GM19372 (cell line): ENCODE data around the gene PRCC.

Experiments used
- ATAC-seq: cut with Tn5 transposase; IDR thresholded peaks from one replicate; pipeline ENCODE4 v1.9.1; 2021; ENCODE audit warnings: mild to moderate bottlenecking, low read depth, moderate library complexity; ENCODE audit not compliant: unreplicated experiment

Gene PRCC, protein sequence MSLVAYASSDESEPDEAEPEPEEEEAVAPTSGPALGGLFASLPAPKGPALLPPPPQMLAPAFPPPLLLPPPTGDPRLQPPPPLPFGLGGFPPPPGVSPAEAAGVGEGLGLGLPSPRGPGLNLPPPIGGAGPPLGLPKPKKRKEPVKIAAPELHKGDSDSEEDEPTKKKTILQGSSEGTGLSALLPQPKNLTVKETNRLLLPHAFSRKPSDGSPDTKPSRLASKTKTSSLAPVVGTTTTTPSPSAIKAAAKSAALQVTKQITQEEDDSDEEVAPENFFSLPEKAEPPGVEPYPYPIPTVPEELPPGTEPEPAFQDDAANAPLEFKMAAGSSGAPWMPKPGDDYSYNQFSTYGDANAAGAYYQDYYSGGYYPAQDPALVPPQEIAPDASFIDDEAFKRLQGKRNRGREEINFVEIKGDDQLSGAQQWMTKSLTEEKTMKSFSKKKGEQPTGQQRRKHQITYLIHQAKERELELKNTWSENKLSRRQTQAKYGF

DNA sequence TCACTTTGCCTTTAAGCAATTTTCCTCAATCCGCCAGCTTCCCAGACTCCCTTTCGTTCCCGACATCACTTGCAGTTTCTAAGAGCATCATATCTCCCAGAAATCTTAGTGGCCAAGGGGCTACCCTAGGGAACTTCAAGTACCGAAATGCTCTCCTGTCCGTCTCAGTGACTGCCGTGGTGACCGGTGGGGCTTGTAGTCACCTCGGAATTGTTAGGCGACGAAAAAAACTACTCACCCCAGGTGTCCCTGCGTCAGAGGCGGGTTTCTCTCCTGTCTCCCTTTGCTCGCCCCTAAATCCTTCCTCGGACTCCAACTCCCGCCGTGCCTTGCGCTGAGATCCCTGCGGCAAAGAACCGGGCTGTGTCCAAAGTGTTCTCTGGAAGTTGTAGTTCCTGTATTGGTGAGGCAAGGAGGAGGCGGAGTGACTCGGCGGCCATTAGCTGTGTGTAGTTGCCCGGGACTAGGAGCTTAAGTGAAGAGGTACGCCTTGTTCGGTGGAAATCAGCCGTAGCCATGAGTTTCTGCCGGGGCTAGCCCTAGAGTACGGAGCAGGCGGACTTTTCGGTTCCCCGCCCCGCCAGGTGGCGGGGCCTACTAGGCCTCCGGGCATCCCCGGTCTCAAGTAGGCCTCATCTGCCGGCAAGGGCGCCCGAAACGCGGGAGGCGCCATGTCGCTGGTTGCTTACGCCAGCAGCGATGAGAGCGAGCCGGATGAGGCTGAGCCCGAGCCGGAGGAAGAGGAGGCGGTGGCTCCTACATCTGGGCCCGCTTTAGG, at the start of gene PRCC:
Gene PRCC (plus strand): TSS at position 435 of the 778 bp plus-strand sequence. CDS start 237 bp downstream, at position 672.
- peak; percentile 96 for ATAC-seq

DNA sequence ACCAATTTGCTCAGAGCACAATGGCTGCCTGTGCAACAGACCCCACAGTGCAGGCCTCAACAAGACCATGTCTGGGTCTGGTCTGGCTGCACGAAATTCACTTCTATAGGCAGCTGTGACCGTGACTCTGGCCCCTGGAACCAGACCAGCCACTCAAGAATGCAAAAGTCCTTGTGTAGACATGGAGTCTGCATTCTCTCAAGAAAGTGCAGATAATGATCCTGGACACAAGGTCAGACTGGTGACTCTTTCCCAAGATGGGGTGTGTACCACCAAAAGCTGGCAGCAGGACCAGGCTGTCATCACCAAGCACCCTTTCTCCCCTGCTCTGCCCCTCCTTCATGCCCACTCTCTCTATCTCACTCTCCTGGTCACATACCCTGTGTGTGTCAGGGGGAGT, 46.2 kb upstream of the PRCC start:
- ATAC-seq = no peak

DNA sequence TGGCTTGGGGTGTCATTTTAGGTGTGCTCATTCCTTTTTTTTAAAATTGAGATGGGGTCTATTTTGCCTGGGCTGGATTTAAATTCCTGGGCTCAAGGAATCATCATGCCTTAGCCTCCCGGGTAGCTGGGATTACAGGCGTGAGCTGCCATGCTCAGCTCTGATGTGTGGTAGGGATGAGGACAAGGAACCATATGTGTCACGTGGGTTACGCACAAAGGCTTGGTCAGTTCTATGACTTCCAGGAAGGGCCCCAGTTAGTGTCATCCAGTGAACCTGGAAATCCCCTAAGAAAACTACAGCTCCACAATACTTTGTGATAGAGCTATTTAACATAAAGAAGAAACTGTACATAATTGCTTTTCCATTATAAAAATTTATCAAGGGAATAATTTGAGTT, 45.8 kb upstream of the PRCC start:
- ATAC-seq = no peak

DNA sequence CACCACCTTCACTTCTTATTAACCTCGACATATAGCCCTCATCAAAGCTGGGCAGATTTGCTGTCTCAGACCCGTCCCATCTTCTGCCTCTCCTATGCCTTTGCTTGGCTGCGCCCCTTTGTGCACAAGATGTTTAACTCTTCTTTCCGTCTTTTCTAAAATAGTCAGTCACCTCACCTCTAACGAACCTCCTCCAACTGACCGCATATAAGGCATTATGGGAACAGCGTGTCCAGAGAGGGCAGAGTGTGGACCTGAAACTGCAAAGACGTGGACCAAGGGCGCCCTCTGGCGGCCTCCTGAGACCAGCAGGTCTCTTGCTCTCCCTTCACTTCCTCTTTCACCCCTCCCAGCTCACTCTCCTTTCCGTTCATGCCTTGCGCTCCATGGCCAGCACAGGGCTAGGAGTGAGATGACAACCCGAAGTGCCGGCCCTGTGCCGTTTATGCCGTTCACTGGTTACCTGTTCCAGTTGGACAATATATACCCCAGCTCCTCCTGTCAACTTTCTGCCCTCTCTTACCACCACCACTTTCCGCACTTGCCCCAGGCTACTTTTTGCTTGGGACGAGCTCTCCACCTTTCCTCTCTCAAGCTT, 41.6 kb upstream of the PRCC start:
- no peak for ATAC-seq

DNA sequence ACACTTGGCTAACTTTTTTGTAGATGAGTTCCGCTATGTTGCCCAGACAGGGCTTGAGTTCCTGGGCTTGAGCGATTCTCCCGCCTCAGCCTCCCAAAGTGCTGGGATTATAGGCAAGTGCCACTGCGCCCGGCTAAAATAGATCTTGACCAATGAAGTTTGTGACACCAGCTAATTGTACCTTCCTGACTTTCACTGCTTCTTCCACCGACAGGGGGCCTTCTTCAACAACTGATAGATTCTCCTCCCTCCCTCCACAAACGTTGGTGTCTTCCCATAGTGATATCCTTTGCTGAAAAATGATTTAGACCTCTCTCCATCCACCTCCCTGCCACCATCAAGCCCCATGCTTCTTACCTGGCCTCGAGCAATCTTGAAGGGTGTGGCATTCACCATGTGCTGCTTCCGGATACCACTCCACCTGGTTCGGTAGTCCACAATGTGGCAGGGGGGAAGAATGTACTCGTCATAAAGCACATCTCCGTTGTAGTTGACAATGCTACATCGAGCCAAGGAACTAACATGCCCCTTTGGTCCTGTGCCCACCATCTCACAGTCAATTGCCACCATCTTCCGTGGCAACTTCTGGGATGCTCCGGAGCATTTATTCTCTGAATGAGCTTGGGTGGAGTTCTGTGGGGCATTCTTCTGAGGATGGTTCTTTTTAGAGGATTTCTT, 40.6 kb upstream of the PRCC start:
- no peak for ATAC-seq

DNA sequence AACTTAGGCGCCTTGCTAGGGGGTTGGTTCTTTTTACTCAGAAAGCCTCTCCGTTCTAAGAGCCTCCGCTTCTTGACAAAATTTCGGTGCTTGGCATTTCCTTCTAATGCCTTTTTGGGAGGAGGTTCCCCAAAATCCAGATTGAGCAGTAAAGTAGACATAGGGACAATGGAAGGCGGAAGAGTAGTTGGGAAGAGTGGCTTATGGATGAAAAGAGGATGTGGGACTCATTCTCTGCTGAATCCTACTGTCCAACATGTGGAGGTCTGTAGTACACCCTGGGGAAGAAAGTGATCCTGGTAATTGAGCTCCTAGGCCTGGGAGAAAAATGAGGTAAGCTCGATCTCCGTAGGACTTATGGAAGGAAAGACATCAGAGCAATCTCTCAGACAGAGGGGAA, 39.8 kb upstream of the PRCC start:
- ATAC-seq = no peak

DNA sequence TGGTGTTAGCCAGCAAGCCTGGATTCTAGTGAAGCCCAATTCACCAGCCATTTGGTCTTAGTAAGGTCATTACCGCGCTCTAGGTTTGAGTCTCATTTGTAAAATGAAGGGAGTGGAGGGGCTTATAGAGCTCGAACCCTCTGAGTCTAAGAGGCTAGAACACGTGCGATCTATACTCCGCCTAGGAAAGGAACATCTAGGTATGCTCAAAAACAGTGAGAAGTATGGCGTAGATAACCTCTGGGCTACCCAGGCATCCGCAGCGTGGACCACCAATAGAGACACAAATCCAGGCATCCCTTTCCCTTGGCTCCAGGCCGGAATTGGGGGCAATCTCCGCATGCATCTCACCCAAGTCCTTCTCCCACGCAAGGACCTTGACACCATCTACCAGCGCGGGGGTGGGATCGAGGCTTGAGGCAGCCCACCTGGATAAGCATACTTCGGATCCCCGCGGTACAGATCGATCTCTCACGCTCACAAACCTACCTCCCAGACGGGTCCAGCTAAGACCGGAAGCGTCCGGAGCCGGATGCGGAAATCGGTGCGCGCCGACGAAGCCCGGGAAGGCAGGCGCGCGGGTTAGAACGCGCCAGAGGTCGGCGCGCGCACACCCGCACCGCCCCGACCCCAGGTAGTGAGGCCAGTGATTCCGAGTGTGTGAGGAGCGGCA, 39.3 kb upstream of the PRCC start, which contains the start of gene METTL25B:
Gene METTL25B (plus strand): TSS at position 544 of the 673 bp plus-strand sequence. CDS start 636 bp downstream, outside the sequence.
- peak; percentile 51 for ATAC-seq

DNA sequence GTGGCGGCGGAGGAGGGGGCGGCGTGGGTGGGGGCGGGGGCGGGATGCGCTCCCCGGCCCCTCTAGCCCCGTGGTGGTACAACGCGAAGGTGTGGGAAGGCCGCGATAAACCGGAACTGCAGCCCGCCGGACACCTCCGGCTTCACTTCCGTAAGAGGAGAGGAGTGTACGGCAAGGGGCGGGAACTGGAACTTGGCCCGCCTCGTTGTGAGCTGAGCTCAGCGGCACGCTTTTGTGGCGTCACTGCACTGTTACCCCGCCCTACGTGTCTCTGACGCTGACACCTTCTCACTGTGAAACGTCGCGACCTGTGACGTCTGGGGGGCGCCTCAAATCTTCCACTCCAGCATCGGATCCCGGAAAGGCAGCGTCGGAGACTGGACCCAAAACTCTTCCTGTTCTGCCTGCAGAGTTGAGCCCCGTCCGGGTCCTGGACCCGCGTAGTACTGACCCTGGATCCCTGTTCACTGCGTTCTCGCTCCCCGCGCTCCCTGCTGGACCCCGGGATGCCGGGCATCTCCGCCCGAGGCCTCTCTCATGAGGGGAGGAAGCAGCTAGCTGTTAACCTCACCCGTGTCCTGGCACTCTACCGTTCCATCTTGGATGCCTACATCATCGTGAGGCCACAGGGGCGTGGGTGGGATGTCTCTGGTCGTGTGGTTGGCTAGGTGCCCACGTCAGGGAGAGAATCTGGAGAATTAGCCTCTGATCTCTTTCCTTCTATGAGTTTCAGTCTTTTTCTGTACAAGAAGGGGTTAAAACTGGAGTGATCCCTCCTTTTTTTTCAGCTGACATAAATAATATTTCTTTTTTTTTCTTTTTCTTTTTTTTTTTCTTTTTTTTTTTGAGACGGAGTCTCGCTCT, 38.5 kb upstream of the PRCC start, which contains the start of gene ISG20L2:
Gene ISG20L2 (minus strand): TSS at position 168 of the 864 bp plus-strand sequence. CDS start 1,114 bp downstream, outside the sequence.
- peak; percentile 87 for ATAC-seq

DNA sequence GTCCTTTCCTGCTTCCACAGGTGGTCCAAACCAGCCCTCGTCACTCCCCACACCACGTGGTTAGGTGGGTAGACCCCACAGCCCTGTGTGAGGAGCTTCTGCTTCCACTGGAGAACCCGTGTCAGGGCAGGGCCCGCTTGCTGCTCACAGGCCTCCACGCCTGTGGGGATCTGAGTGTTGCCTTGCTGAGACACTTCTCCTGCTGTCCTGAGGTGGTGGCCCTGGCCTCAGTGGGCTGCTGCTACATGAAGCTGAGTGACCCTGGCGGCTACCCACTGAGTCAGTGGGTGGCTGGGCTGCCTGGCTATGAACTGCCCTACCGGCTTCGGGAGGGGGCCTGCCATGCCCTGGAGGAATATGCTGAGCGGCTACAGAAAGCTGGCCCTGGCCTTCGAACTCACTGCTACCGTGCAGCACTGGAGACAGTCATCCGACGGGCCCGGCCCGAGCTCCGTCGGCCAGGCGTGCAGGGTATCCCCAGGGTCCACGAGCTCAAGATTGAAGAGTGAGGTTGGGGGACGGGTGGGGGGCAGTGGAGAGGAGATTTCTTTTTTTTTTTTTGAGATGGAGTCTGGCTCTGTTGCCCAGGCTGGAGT, 33.2 kb upstream of the PRCC start:
- ATAC-seq = no peak

DNA sequence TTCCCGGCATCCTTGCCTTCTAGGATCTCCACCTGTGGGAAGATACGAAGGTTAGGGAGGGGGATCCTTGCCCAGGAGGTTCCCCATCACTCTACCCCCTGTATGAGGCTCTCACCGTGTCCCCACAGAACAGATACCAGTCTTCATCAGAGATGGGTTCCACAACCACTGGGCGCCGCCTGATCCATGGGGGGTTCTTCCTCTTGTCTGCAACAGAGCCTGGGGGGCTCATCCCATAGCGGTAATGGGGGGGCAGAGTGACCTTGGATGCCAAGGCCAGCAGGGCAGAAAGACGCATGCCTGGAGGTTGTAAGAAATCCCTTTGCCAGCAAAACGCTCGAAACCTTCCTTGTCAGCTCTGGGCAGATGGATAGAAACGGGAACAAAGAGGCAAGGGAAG, 28.9 kb upstream of the PRCC start:
- no peak for ATAC-seq

DNA sequence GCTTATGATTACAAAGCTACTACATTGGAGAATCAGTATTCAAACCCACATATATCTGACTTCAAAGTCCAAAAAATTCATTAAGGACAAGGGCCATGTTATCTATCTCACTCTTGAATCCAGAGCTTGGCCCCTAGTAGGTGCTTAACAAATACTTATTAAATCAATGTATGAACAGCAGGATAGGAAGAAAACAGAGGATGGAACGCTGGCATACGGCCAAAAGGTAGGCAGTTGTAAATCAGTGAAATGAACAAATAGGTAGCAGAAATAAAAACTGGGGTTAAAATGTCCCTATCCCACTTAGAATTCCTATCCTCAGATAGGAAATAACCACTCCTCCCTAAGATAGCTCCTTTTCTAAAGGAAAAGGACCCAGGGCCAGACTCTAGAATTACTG, 28.4 kb upstream of the PRCC start:
- no peak for ATAC-seq

DNA sequence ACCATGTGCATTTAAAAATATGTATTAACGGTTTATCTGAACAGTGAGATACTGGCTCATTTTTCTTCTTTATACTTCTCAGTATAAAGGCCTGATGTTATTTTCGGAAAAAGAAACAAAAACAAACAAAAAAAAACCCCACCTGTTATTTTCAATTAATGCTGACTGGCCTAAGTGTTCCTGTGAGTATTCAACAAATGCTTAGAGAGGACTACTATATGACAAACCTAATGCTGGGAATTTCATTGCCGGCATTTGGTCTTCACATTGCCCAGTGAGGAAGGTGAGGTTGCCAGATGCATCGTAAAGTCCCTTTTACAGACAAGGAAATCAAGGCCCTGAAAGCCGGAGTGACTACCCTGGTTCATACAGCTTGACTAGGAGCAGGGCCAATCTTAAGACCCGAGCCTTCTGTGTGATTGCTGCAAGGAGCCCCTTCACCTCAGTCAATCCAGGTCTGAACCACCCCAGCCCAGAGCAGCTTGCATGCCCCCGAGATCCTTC, 27.0 kb upstream of the PRCC start:
- ATAC-seq = no peak

DNA sequence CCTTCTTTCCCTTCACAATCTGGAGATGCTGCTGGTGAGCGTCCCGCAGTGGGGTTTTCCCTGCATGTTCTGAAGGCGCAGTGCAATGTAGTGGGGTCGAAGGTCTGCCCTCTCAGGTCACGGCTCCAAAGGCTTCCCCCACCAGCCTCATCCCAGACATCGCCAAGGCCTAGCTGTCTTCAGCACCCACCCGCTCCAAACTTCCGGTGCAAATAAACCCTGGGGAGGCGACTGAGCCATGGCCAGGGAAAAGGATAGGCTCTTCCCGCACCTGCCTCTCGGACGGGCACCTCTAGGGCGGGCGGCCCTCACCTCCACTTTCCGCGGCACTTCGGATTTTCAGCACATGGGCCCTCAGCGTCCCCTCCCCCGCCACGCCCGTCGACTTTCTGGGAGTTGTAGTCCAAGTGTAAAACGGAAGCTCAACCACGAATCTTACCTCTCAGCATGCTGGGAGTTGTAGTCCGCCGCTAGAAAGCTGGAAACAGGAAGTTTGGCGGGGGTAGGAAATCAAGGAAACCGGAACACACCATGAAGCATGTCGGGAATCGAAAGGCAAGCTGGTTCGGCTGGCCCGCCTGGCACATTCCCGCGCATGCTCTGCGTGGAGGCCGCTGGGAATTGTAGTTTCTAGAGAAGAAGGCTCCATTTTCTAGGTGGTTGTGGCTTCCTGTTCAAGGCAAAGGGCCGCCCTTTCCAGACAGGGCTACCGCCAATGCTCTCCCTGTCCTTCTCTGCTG, 26.4 kb upstream of the PRCC start, which contains the start of gene MRPL24:
Gene MRPL24 (minus strand): TSS at position 348 of the 740 bp plus-strand sequence. CDS start 2,384 bp downstream, outside the sequence.
- ATAC-seq = peak; percentile 85

DNA sequence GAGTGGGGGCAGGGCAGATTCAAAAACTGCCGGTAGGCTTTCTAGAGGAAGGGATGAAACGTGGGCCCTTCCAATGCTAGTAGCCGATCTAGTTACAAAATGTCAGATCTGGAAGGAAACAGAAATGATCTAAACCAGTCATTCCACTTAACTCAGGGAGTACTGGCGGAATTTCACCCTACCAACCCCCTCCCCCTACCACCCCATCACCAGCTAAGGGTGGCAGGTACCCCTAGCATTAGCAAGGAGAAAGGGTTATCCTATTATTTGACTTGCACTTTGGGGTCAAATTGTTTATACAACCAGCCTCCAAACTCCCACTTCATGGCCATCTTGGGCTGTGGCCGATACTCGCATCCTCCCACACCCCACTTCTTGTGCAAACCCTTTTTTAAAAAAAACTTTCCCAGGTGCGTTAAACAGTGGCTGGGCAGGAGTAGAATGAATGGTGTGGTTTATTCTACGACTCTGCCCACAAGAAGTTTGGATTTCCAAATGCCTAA, 25.8 kb upstream of the PRCC start:
- no peak for ATAC-seq

DNA sequence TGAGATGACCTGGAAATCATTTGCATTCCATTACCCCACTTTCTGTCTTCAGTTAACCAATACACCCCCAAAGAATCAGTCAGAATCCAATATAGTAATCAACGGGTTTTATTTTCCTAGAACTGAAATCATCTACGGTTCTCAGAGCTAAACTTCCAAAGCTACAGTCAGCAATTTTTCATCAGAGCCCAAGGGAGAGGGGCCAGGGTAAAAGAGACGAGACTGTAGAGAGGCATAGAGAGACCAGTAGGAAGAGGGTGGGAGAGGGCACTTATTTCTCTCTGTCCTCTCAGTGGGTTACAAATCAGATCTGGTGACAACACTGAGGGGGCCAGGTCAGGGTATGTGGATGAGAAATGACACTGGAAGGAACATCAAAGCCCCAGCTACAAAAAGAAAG, 25.3 kb upstream of the PRCC start:
- ATAC-seq = no peak

DNA sequence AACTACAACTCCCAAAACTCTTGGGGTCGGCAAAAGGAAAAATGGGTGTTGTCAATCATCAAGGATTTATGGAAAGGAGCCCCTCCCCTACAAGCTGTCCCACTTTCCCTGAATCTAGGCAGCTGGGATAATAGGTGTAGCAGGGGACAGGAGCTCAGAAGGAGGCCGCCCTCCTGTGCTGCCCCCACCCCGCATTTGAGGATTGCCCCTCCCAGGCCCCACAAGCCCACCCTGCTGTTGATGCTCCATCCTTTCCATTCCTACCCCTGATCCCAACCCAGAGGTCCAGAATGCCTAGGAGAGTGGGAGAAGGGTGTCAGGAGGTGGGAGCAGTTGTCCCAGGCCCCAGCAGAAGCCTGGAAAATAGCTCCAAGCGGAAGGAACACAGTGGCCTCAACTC, 24.5 kb upstream of the PRCC start:
- no peak for ATAC-seq
